Diencephalon (tissue), 1 donor: Measurements from ENCODE around the gene ADGRG3. TPM values are rescaled to one million over a fixed set of nuclear protein-coding genes. Genes with fewer than 3 reads are reported as not detected.

Experiments
- total RNA-seq: library from RNA; depleted of rRNA; stranded (reverse); fragments of >200 nt; gene quantifications from one replicate; pipeline ENCODE4 v1.2.3, GENCODE V29; 2014

The ADGRG3 gene, protein sequence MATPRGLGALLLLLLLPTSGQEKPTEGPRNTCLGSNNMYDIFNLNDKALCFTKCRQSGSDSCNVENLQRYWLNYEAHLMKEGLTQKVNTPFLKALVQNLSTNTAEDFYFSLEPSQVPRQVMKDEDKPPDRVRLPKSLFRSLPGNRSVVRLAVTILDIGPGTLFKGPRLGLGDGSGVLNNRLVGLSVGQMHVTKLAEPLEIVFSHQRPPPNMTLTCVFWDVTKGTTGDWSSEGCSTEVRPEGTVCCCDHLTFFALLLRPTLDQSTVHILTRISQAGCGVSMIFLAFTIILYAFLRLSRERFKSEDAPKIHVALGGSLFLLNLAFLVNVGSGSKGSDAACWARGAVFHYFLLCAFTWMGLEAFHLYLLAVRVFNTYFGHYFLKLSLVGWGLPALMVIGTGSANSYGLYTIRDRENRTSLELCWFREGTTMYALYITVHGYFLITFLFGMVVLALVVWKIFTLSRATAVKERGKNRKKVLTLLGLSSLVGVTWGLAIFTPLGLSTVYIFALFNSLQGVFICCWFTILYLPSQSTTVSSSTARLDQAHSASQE
- total RNA-seq, result 0.23 TPM

DNA sequence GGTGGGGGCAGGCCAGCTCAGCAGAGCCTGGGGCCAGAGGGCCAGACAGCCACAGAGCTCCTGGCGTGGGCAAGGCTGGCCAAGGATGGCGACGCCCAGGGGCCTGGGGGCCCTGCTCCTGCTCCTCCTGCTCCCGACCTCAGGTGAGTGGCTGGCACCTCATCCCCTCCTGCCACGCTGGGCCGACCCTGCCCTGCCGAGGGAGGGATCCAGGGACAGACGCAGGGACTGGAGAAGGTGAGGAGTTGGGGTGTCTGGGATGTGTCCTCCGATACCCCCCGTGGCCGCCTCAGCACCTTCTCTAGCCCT lies at the start of gene ADGRG3:
TSS of gene ADGRG3 (plus strand) at position 44 of the 309 bp plus-strand sequence. CDS start at position 86, 42 bp downstream.

DNA sequence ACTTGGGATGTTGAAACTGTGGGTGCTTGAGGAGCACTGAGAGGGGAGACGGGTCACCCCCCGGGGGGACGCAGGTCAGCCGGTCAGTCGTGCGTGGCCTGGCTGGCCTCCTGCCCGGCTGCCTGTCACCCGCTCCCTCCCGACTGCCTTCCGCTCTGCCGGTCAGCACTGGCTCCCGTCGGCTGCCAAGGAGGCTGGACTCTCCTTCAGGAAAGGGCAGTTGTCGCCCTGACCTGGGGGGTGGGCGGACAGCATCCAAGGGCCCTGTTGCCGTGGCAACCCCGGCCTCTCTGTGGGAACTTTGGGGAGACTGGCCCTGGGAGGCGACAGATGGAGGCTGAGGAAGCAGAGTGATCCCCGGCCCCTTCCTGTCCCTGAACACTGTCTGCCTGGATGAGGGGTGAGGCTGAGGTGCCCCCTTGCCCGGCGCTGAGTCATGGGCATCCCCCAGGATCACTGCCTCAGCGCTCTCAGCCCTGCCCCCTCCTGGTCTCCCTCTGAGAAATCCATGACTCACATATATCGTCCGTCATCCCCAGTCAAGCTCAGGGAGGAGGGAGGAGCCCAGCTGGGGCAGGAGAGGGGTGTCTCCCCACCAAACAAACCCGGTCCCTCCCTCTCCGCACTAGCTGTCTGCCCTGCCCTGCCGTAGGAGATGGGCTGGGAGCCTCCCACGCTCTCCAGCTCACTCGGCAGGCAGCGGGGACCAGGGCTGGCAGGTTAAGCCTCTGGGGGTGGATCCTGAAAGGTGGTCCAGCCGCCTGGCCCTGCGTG lies 39.9 kb upstream of the ADGRG3 start, which contains the start of gene ADGRG1:
TSS of gene ADGRG1 (plus strand) at position 623 of the 774 bp plus-strand sequence. CDS start 21,658 bp downstream, outside the sequence.

DNA sequence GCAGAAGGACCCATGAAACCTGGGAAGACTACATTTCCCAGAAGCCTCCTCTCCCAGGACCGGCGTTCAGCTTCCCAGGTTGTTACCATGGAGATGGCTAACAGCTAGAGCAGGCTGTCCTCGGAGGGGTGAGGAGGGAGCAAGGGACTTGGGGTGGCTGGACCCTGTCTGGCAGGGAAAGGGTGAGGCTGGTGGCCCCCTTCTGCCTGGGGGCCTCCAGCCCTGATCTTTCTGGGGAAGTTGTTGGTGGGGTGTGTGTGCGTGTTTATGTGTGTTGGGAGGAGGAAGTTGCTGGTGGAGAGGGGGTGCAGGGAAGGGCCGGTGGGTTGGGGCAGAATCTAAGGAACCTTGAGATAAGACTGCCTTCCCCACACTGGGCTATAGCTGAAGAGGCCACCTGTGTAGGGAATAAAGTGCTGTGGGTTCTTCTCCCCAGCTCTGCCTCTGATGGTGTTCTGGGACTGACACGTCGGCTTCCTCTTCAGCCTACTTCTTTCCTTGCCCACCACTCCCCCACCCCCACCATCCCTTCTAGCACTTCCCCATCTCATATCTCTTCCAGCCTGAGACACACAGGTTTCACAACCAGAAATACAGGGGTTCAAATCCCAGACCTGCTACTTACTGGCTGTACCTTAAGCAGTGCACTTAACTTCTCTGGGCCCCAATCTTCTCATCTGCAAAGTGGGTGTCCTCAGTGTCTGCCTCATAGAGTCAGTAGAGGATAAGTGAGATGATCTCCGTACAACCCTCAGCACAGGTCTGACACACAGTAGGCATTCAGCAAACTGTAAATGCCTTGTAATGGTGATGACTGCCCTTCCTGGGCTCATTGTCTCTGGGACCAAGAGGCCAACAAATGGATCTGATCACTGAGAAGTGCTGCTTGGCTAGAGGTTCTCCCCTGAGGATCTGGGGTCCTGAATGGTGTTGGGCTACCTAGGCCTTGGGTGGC lies 26.9 kb downstream of the ADGRG3 start, which contains the start of gene DRC7:
TSS of gene DRC7 (plus strand) at position 82 of the 955 bp plus-strand sequence. CDS start 3,144 bp downstream, outside the sequence.

DNA sequence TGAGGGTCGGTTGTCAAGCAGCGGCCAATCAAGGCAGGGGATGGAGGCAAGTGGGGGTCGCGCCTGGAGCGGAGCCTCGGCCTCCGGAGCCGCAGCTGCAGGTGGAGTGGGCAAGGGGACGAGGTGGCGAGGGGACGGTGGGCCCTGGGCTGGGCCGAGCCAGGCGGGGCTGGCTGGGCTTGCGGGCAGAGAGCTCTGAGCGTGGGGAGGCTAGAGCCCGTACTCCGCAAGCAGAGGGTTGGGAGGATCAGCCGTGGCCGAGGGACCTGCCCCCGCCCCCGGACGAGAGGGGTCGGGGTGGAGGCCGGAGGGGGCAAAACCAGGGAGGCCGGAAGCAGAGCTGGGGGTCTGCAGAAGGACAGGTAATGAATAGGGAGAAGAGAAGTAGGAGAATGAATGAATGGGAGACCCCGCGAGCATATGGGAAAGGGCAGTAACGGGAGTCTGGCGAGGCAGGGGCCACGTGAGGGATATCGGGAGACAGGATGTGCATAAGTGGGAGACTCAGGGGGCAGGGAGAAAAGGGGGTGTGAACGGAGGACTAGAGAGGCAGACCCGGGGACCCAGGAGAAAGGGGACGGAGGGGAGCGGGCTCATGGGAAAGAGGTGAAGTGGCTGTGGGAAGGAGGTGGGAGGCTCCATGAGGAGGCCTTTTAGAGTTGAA lies 67.8 kb downstream of the ADGRG3 start, which contains the start of gene KATNB1:
TSS of gene KATNB1 (plus strand) at position 16 of the 664 bp plus-strand sequence. CDS start 1,474 bp downstream, outside the sequence.

Other genes with a start within 250 kb of the ADGRG3 start
- gene CIAPIN1, start 220.9 kb upstream of the ADGRG3 start, total RNA-seq, result 63.0 TPM
- 36.4 TPM for gene COQ9, start 220.8 kb upstream of the ADGRG3 start, total RNA-seq
- 60.2 TPM for gene POLR2C, start 205.6 kb upstream of the ADGRG3 start, total RNA-seq
- 62.5 TPM for gene DOK4, start 181.8 kb upstream of the ADGRG3 start, total RNA-seq
- 1.6 TPM for gene CCDC102A, start 131.7 kb upstream of the ADGRG3 start, total RNA-seq
- 0.69 TPM for gene ADGRG5, start 125.7 kb upstream of the ADGRG3 start, total RNA-seq
- 94.8 TPM for gene ADGRG1, start 39.7 kb upstream of the ADGRG3 start, total RNA-seq
- gene DRC7, start 26.5 kb downstream of the ADGRG3 start, total RNA-seq, result 3.0 TPM
- 42.4 TPM for gene KATNB1, start 67.5 kb downstream of the ADGRG3 start, total RNA-seq
- gene KIFC3, start 134.2 kb downstream of the ADGRG3 start, total RNA-seq, result 31.4 TPM